Stimulated activated CD8-positive, alpha-beta memory T cell treated with anti-CD3 and anti-CD28 coated beads, Interleukin-15, amount 100 ng/mL, for 24 hours (primary cell): Measurements from ENCODE around the gene CLASP1.

Source experiments
- DNase-seq: peaks from one replicate; pipeline ENCODE4 v3.0.0-alpha.2; 2020; ENCODE audit warnings: low read depth

The CLASP1 gene

DNA sequence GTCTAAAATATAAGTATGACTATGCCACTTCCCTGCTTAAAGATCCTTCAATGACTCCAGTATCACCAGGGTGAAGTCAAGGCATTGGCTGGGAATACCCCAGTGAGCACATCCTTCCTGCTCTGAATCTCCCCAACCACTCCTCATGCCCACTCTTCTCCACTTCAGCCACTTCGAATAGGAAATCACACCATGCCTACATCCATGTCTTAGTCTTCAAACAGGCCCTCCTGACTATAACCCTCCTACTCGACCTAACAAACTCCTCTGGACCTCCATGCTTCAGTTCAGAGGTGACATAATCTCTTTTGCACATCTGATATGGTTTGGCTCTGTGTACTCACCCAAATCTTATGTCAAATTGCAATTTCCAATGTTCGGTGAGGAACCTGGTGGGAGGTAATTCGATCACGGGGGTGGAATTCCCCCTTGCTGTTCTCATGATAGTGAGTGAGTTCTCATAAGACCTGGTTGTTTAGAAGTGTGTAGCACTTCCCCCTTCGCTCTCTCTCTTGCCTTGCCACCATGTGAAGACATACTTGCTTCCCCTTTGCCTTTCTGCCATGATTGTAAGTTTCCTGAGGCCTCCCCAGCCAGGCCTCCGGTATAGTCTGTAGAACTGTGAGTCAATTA lies 276.4 kb downstream of the CLASP1 start:
- DNase-seq, result no peak

DNA sequence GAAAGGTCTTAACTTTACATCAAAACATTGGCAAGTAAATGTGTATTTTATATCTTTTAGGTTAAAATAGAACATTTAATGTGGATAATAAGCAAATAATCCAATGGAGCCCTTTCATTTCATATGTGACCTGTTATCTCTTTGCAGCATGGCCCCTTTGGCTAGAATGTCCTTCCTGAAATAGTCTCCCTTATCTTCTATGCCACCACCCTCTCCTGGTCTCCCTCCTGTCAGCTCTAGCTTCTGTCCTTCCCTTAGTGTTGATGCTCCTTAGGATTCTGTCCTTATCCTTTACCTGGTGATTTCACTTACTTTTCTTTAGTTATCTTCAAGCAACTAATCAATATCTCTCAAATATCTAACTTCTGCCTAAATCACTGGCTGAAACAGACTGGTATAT lies 277.2 kb downstream of the CLASP1 start:
- no peak for DNase-seq

DNA sequence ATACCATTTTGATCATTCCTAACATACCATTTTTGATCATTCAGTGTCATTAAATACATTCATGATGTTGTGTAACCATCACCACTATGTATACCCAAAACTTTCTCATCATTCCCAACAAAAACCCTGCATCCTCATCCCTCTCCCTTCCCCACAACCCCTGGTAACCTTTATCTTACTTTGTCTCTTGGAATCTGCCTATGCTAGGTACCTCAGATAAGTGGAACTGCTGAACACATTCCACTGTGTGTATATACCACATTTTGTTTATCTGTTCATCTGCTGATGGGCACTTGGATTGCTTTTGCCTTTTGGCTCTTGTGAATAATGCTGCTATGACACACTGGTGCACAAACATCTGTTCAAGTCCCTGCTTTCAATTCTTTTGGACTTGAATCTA lies 280.4 kb downstream of the CLASP1 start:
- DNase-seq, result no peak

DNA sequence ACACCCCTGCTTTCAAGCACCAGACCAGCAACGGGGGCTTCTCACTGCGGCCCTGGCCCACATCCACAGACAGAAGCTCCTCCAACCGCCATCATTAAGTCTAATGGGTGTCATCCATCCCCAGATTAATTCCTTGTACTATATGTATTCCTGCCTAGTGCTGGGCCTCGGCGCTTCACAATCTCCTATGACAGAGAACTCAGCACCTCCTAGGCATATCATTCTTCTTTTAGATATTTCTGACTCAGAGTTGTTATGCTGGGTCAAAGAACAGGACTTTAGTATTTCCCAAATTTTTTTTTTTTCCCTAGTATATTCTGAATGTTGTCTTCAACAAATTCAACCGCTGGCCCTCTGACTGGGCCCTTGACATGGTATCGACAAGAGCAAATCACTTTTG lies 281.1 kb downstream of the CLASP1 start:
- DNase-seq, result no peak

DNA sequence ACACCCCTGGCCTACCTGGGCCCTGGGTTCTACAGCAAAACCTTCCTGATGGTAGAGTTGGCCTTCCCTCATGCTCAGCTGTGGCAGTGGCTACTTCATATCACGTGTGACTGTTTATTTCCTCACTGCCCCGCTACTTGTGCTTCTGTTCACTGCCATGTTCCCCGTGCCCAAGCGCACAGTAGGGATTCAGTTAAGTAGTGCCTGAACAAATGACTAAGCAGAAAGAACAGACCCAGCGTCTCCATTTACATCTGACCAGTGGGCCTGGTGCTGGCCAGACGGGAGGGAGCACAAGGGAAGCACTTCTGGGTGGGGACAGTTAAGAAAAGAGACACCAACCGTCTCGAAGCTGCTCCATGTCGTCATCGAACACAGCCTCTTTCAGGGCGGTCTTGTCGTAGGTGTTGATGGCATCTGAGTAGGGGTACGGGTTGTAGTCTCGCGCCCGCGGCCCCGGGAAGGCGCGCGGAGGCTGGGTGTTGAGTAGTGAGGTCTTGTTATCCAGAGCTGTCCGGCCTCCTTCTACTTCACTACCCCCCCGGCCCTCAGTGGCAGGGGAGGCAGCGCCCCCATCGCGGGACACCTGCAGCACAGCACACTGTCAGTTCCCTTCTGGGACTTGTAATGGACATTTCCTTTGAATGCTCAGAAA lies 281.9 kb downstream of the CLASP1 start:
- DNase-seq, result no peak

DNA sequence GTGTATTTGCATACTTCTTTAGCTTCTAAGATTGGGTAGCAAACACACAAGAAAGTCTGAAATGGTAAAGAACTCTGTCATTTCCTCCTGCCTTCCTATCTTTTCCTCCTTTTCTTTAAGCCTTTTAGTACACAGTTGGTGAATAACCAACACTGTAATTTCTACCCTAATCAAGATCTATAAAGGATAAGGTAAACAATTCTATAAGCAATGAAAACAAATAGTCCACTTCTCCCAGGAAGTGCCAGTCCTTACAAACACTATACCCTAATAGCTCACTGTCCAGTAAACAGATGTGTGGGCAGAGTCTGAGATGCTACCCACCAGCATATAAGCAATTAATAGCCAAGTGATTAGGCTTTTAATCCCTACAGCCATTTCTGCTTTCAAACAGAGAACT lies 283.2 kb downstream of the CLASP1 start:
- no peak for DNase-seq

DNA sequence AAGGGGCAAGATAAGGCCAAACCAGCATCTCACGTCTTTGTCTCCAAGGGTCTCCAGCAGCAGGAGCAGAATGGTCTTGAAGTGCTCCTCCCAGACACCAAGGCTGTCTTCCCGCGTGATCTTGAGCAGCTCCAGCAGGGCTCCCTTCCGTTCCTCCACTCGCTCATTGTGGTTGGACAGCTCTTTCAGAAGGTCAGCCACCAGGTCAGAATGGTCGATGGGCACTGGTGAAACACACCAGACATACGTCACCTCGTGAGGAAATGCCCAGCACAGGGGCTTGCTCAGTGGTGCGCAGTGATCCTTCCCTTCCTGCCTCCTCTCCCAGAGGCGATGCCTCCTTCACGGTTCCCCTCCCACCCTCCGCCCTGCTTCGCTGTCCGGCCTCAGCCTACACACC lies 284.2 kb downstream of the CLASP1 start:
- no peak for DNase-seq

DNA sequence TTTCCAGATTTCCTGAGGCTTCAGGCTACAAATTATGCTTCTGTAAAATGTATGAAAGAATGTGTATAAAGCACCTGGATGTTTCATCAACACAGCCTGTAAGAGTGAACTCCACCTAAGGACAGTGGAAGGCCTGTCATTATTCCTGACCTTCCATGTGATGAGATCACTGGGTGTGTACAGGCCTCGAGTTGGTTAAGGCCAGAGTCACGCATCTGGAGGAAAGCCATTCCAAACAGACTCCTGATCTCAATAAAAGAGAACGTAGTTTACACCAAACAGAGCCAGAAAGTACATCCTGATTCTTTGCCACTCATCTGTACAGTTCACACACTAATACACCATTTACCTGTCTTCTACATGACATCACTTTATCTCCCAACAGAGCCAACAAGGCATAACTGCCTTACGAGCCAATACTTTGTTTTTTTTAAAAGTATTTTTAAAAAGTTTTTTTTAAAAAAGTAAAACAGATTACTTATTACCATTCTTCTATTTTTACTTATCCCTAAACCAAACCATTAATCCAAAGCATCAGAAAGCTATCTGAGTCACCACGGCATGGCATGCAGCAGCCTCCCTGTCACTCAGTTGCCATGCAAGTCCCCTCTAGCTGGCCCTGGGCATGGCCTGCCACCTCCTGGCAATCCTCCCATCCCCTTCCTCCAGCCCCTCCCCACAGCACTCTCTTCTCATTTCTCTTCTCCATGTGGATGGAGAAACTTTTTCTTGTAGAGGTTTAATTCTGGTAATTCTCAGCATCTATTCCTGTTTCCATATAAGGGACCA lies 285.4 kb downstream of the CLASP1 start:
- DNase-seq, result no peak

DNA sequence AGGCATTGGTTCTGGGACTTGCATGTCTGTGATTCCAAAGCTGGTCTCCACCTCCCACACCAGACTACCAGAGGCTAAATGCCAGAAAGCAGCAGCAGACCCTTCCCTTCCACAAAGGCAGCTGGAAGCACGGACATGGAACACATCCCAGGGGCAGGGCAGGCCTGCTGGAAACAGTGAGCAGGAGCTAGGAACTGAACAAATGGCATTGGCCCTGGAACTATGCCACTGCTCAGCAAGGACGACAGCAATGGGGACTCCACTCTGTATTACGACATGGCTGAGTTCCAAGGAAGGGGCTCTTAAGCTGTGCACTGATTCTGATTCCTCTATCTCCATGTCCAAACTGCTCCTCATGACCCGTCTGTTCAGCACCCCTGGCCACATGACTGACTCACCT lies 286.5 kb downstream of the CLASP1 start:
- DNase-seq, result no peak

DNA sequence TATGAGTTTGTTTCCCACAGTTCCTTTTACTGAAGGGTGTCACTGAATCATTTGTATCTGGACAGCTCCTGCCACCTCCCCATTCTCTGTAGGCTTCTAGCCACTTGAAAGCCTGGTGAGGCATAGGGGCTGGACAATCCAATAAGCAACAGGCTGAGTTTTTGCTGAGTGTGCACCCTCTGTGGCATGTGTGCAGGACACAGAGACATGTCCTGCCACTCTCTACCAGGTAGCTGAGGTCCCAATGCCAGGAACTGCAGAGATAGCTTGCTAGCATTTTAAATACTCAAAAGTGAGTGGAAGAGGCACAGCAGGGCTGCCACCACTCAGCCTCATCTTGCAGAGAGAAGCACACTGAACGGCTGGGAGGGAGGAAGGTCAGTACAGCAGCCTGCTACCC lies 287.0 kb downstream of the CLASP1 start:
- DNase-seq, result no peak

DNA sequence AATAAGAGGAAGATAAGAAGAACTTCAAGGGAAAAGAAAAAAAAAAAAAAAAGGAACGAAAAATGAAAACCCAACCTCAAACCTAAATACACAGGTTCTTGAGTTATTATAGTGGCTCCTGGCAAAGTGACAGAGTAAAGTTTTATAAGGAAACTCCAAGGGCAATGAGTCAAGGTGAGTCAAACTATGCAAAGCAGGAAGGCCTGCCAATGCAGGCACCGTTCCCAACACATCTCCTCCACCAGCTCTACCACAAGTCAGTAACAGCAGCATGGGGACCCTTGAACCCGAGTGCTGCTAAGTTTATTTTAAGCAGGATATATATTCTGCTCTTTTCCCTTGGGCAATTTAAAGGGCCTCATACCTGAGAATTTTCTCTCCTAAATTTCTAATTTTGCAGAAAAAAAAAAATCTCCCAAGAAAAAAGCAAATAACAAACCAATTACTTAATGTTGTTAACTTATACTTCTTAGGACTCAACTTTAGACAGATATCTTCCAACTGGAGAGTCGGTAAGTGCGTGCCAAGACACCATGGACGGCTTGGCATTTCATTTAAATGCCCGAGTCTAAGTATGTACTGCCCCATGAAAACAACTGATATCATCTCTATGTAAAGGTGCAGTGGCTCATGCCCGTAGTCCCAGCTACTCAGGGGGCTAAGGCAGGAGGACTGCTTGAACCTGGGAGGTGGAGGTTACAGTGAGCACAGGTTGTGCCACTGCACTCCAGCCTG lies 288.5 kb downstream of the CLASP1 start:
- DNase-seq, result no peak

DNA sequence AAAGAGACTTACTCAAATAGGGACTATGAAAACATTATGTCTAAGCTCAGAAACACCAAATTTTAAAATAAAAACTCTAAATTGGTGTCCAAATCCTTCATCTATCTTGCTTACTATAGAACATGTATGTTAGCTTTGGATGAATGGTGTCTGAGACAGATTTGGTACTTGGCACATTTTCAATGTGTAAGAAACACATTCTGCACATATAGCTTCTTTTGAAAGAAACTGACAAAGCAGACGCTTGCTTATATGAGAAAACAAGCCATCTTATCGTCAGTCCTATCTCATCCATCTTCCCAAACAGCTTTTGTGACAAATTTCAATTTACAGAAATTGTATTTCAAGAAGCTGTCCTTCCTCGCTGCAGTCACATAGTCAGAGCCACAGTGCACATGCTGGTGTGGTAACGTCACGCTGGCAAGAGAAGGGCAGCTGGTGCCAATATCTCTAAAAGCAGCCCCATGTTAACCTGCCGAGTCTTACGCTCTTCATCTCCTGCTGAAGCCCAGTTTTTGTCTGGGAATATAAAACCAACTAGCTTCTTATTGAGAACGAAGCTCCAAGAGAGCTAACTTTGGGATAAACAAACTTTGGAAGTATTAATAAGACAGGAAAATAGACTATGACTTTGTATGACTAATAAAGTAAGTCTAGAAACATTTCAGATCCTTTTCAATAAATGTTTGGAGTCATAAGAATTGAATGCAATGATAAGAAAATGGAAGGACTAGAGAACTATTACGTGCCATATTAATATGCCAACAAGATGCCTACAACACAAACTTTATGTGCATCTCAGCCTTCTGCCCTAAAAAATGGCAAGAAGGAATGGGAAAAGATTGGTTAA lies 289.3 kb downstream of the CLASP1 start:
- DNase-seq, result no peak

DNA sequence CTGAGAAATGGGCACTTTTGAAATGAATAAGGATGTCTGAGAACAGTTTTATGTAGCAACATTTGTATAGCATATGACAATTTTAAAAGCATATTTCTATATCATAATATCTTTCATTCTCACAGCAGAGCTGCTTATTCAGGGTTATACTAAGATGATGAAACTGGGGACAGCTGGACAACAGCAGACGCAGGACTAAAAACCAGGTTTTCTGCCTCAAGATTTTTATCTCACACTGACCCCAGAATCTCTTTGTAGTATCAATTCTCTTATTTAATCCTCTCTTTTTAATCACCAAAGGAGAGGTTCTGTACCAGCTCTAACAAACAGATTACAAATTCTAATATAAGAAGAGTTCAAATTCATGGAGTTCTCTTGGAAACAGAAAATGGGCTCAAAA lies 290.1 kb downstream of the CLASP1 start:
- no peak for DNase-seq

DNA sequence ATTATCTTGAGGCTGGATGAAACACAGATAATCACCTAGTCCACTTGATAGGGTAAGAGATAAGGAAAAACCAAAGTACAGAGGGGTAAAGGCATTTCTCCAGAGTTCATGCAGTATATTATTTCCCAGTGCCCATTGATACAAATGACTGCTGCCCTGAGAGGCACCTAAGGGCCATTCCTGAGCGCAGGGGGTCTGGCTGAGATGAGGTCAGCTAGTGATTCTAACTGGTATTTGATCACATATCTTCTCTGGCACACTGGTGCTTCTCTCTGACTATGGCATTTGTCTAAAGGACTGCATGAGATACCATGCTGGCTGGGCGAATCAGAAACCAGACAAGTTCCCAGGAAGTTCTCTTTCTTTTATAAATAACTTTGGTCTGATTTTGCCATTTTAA lies 291.0 kb downstream of the CLASP1 start:
- DNase-seq, result no peak

DNA sequence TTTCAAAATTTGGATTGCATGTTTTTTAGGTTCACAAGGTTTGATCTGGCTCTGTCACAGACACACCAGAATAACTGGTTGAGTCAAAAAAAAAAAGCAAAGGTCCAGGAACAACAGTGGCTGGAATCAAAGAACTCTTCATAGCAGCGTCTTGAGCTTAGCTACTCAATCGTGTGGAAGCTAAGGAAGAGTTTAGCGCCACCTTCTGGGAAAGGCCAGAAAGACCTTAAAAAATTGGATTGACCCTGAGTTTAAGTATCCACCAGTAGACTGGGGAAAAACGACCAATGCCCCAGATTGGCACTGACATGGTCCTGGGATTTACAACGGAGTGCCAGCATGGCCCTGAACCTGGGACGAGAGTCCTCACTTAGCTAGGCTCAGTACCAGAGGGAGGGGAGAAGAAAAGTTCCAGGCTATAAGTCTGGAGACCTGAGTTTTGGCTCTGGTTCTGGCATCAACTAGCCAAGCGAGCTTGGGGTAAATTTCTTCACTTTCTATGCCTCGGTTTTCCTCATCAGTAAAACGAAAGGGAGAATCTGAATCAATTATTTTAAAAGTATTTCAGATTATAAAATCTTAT lies 293.1 kb downstream of the CLASP1 start:
- DNase-seq, result no peak

DNA sequence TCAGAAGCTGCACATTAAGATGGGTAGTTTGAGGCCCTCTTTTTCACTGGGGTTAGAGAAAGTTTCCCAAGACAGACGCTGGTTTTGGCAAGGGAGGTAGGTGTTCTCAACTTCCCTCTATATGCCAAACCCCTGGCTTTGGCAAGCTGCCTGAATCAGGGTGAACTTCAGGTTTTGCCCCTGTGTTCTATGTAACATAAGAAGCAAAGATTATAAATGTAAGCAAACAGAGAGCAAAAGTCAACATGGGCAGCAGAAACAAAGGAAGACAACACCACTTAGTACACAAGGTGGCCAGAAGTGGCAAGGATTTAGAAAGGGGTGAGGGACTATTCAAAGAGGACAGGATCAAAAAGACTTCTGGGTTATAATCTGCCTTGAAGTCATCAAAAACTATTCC lies 293.8 kb downstream of the CLASP1 start:
- no peak for DNase-seq

DNA sequence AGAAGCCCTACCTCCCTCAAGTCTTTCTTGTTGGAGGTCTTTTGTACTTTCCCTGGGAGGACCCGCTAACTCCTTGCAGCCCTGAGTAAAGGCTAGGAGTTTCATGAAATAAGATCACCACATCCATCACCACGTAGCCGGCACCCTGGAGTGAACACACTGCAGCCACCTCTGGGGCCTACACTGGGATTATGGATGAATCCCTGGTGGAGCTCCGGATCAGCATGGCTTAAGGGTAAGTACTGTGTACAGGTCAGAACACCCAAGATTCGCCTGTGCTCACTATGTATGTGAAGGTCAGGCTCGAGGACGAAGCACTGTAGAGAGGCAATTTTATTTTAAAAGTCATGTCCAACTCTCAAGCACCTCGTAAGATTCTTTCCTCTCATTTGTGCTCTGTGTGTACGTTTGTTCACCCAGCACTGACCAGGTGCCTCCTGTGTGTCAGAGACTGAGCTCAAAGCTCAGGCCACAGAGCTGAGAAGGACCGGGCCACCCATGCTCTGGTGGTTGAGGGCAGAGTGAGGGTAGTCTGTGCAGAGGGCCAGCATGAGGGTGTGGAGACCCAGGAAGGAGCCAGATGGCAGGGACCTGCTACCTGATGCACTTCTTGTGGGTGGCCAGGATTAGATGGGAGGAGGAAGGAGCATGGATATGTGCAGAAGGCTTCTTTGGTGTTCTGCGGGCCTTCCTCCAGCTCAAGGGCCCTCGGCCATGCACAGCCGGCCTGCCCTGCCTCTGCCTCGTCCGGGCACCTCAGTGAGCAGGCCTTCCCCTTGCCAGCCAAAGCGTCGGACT lies 297.5 kb downstream of the CLASP1 start:
- DNase-seq, result no peak

DNA sequence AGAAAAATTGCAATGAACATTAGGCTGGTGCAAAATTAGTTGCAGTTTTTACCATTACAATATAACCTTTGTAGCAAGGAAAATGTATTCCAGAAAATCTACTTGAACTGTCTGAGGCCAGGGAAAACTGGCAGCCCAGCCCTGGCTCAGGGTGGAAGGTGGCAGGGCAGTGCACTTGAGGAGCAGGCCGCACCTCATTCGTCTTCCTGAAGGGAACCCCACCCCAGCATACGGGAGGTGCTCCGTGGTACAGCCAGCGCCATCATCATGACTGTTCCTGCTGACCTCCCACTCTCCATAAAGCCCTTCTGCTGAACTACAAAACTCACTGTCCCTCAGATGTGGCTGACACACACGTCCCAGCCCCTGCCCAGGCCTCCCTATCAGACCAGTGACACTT lies 298.4 kb downstream of the CLASP1 start:
- no peak for DNase-seq

DNA sequence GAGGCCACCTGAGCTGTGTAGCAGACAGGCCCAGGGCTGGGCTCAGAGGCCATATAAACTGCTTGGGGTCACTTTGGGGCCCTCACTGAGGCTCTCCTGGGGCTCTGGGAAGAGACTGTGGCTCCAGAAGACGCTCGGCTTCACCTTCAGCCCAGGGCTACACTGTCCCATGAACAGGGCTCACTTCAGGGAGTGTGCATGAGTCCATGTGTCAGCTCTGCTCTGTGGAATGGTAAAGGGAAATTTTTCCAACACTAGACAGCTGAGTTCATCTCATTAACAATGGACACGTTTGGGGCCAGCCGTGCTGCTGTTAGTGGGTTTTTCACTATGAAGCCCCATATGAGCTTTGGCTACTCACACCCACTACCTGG lies 298.9 kb downstream of the CLASP1 start:
- no peak for DNase-seq

DNA sequence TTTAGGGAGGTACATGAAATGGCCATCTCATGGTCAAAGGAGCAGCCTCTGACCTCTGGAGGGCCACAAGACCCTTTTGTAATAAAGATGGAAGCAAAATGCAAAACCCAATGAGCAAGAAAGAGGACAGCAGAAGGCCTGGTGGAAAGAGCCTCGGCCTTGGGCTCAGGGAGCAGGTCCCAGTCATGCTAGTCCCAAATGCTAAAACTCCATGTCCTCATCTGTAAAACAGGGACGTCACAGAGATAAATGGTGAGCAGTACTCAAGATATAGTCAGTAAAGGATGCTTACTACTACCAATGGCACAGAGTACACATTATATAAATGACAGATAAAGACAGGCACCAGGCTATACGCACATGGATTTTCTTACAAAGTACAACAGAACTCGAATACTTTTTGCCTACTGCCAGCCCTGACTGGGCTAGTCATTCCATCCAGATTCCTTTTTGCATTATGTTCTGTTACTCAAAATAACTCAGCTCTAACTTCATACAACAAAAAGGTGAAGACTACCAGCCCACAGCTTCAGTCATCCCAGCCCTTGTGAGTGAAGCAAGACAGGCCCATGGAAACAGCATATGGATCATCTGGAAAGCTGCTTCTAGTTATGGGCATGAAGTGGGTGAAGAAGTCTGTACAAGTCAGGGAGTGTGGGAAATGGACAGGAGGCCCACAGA lies 299.4 kb downstream of the CLASP1 start:
- no peak for DNase-seq
